ENCODE results near the gene GUCD1. TPM values are rescaled to one million over a fixed set of nuclear protein-coding genes. Genes with fewer than 3 reads are reported as not detected.
A peak's percentile ranks its signal among the peaks of the same experiment; 100 is the strongest.

The GUCD1 gene
- total and polyA plus RNA-seq, 10 of the 15 experiments (the other 5 are each of a cell fraction or from before 2014, with no cell fraction given), result 56.0 to 177 (median 88.2) TPM

- TF ChIP-seq, protein P1, sequence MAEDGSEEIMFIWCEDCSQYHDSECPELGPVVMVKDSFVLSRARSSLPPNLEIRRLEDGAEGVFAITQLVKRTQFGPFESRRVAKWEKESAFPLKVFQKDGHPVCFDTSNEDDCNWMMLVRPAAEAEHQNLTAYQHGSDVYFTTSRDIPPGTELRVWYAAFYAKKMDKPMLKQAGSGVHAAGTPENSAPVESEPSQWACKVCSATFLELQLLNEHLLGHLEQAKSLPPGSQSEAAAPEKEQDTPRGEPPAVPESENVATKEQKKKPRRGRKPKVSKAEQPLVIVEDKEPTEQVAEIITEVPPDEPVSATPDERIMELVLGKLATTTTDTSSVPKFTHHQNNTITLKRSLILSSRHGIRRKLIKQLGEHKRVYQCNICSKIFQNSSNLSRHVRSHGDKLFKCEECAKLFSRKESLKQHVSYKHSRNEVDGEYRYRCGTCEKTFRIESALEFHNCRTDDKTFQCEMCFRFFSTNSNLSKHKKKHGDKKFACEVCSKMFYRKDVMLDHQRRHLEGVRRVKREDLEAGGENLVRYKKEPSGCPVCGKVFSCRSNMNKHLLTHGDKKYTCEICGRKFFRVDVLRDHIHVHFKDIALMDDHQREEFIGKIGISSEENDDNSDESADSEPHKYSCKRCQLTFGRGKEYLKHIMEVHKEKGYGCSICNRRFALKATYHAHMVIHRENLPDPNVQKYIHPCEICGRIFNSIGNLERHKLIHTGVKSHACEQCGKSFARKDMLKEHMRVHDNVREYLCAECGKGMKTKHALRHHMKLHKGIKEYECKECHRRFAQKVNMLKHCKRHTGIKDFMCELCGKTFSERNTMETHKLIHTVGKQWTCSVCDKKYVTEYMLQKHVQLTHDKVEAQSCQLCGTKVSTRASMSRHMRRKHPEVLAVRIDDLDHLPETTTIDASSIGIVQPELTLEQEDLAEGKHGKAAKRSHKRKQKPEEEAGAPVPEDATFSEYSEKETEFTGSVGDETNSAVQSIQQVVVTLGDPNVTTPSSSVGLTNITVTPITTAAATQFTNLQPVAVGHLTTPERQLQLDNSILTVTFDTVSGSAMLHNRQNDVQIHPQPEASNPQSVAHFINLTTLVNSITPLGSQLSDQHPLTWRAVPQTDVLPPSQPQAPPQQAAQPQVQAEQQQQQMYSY (CRISPR knock-in tag; IDR thresholded peaks at IDR 0.05), result no peak
- TF ChIP-seq TARDBP (IDR thresholded peaks at IDR 0.05; ENCODE audit: borderline replicate concordance), result no peak
- TF ChIP-seq POU2F2 (IDR thresholded peaks at IDR 0.05; ENCODE audit: borderline replicate concordance, low read depth, low read length), result no peak
- no peak for TF ChIP-seq GATAD2B (conservative IDR thresholded peaks at IDR 0.05; ENCODE audit: low read depth)
- TF ChIP-seq CBFB (IDR thresholded peaks at IDR 0.05; ENCODE audit: low read depth), result no peak
- TF ChIP-seq SMARCA5 (IDR thresholded peaks at IDR 0.05), result peak; percentile 75; the same call in 1 of the 2 replicates
- no peak for TF ChIP-seq E4F1 (IDR thresholded peaks at IDR 0.05; ENCODE audit: borderline replicate concordance, partially characterized antibody)
- peak; percentile 51; the same call in 1 of the 2 replicates for TF ChIP-seq HDGF (IDR thresholded peaks at IDR 0.05)
- no peak for TF ChIP-seq CHD4 (IDR thresholded peaks at IDR 0.05)
- 0 out of 2 replicates have a peak, but pooled peaks have one; percentile 35 for TF ChIP-seq MEF2A (IDR thresholded peaks at IDR 0.05; ENCODE audit: insufficient read depth, low read depth, low read length)
- TF ChIP-seq HDAC2 (IDR thresholded peaks at IDR 0.05), result no peak
- TF ChIP-seq ZNF274 (IDR thresholded peaks at IDR 0.05; ENCODE audit: insufficient read depth, insufficient read length), result no peak
- TF ChIP-seq USF2 (IDR thresholded peaks at IDR 0.05; ENCODE audit: borderline replicate concordance, low read depth, low read length), result no peak
- TF ChIP-seq CREM (IDR thresholded peaks at IDR 0.05; ENCODE audit: low read depth), result no peak; the same call in 1 of the 2 replicates
- no peak for TF ChIP-seq CEBPB (IDR thresholded peaks at IDR 0.05; ENCODE audit: borderline replicate concordance in 1 of 2, low read depth in 2 of 2, low read length in 2 of 2)
- TF ChIP-seq, protein P2, sequence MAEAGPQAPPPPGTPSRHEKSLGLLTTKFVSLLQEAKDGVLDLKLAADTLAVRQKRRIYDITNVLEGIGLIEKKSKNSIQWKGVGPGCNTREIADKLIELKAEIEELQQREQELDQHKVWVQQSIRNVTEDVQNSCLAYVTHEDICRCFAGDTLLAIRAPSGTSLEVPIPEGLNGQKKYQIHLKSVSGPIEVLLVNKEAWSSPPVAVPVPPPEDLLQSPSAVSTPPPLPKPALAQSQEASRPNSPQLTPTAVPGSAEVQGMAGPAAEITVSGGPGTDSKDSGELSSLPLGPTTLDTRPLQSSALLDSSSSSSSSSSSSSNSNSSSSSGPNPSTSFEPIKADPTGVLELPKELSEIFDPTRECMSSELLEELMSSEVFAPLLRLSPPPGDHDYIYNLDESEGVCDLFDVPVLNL (IDR thresholded peaks at IDR 0.05; ENCODE audit: low read depth, low read length), result no peak
- TF ChIP-seq MYB (IDR thresholded peaks at IDR 0.05; ENCODE audit: borderline replicate concordance, low read depth, low read length), result no peak
- TF ChIP-seq RELA (IDR thresholded peaks at IDR 0.05; ENCODE audit: borderline replicate concordance, partially characterized antibody), result no peak
- TF ChIP-seq, protein P3, sequence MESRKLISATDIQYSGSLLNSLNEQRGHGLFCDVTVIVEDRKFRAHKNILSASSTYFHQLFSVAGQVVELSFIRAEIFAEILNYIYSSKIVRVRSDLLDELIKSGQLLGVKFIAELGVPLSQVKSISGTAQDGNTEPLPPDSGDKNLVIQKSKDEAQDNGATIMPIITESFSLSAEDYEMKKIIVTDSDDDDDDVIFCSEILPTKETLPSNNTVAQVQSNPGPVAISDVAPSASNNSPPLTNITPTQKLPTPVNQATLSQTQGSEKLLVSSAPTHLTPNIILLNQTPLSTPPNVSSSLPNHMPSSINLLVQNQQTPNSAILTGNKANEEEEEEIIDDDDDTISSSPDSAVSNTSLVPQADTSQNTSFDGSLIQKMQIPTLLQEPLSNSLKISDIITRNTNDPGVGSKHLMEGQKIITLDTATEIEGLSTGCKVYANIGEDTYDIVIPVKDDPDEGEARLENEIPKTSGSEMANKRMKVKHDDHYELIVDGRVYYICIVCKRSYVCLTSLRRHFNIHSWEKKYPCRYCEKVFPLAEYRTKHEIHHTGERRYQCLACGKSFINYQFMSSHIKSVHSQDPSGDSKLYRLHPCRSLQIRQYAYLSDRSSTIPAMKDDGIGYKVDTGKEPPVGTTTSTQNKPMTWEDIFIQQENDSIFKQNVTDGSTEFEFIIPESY (IDR thresholded peaks at IDR 0.05), result no peak
- TF ChIP-seq ZNF207 (IDR thresholded peaks at IDR 0.05; ENCODE audit: borderline replicate concordance), result no peak
Measured at GRCh38 chr22:24514241-24515026, 40.5 kb downstream of the GUCD1 start (continued).

Data from GM12878 (cell line).